Measurements from ENCODE around the gene ANO10. TPM values are rescaled to one million over a fixed set of nuclear protein-coding genes. Genes with fewer than 3 reads are reported as not detected.

Gene ANO10
- total and polyA plus RNA-seq, 2 donors (not counting 3 experiments of a cell fraction or from before 2014, with no cell fraction given), result 28.4 to 45.8 TPM

DNA sequence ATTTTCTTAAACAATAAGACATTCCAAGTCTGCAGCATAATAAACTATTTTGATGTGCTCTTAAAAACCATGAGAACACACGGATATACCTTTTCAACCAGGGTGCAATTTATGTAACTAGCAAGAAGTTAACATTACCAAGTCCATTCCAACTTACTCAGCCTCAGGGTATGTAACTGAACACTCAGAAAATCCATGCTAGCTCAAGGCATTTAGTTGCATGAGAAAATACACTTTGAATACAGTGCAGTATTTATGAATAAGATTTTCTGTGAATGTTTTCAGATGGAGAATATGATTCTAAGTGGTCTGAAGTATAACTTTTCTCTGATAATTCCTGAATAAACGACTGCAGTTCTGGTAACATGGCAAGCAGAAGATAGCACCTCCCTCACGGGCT, 211.2 kb downstream of the ANO10 start:
- Histone ChIP-seq H3K4me2 (ENCODE audit: insufficient read depth, low read length) (no peak overlapping the region), H3K4me3 (replicated peaks in 1 of 3; ENCODE audit: insufficient read depth in 1 of 3, low read depth in 1 of 3, low read length in 3 of 3) (no peak overlapping the region), H2AFZ (ENCODE audit: low read depth, low read length) (no peak overlapping the region), H3K36me3 (ENCODE audit: control insufficient read depth in 2 of 2, extremely low read depth in 1 of 2, insufficient read depth in 2 of 2, low read length in 2 of 2) (no peaks in the 10 kb centered on the region), H3K27me3 (ENCODE audit: control insufficient read depth in 2 of 2, insufficient read depth in 2 of 2, low read length in 2 of 2) (no peaks in the 10 kb centered on the region), H4K20me1 (replicated peaks; ENCODE audit: control insufficient read depth, extremely low read depth, insufficient read depth, low read length) (no peaks in the 10 kb centered on the region), H3K79me2 (ENCODE audit: control insufficient read depth, insufficient read depth, low read length) (peaks cover 2% of the 10 kb centered on the region), H3K4me1 (ENCODE audit: control insufficient read depth, extremely low read depth, insufficient read depth, low read length) (peaks cover 29% of the 10 kb centered on the region), H3K27ac (ENCODE audit: insufficient read depth, low read depth, low read length) (no peak overlapping the region), H3K9me1 (replicated peaks; ENCODE audit: control insufficient read depth, extremely low read depth, insufficient read depth, low read length) (no peaks in the 10 kb centered on the region), H3K9ac (replicated peaks; ENCODE audit: extremely low read depth, insufficient read depth, low read length) (no peak overlapping the region), H3K9me3 (replicated peaks; ENCODE audit: control insufficient read depth, insufficient read depth, low read length) (no peaks in the 10 kb centered on the region)
- intact Hi-C loops (cut with micrococcal nuclease), result no loop called here
- CTCF ChIA-PET, result no interaction called here
- no peak for DNase-seq (ENCODE audit: low read depth, low spot score)
- dilution Hi-C loops (cut with MboI; ENCODE audit: extremely low pct_ligation_motif_present, low sequenced_read_pairs), result no loop called here
- TF ChIP-seq FOS (IDR thresholded peaks at IDR 0.05; ENCODE audit: borderline replicate concordance, insufficient read depth, low read length), result no peak
- no peak for TF ChIP-seq MYC (IDR thresholded peaks at IDR 0.05; ENCODE audit: low read depth, low read length)
- TF ChIP-seq MAX (IDR thresholded peaks at IDR 0.05; ENCODE audit: insufficient read depth, insufficient read length), result no peak
- TF ChIP-seq GATA2 (IDR thresholded peaks at IDR 0.05; ENCODE audit: insufficient read depth, insufficient read length, low read depth, low read length), result no peak
- no peak for TF ChIP-seq CTCF (IDR thresholded peaks at IDR 0.05; ENCODE audit: extremely low read depth in 1 of 2, insufficient read depth in 1 of 2, low read depth in 1 of 2, low read length in 2 of 2)
- no peak for TF ChIP-seq EZH2 (IDR thresholded peaks at IDR 0.05; ENCODE audit: borderline replicate concordance, low read depth, low read length, severe bottlenecking)
- POLR2A ChIA-PET, result no interaction called here
- BruUV-seq (replicated peaks), result no TSS peak
- no peak for FAIRE-seq
